Neural cell (in vitro differentiated cells): ENCODE measurements around the gene OS9. TPM values are rescaled to one million over a fixed set of nuclear protein-coding genes. Genes with fewer than 3 reads are reported as not detected.

Experiments used
- H2AFZ ChIP-seq: fragments of 200-600, 300-800 bp; sonication (generic), shearing (Covaris generic); 2 replicates; pipeline ENCODE4 v1.6.0; 2014; ENCODE audit warnings: low read depth, mild to moderate bottlenecking, antibody characterized with exemption, low read length, moderate library complexity
- H3F3A ChIP-seq: fragments of 200-600 bp; shearing (Covaris generic); 2 replicates; pipeline ENCODE4 v1.6.1; 2016; ENCODE audit warnings: mild to moderate bottlenecking, moderate library complexity, mixed read lengths, antibody characterized with exemption, low read length; ENCODE audit not compliant: insufficient read depth, poor library complexity, severe bottlenecking
- H3K27ac ChIP-seq: fragments of 200-600, 300-800 bp; sonication (generic), shearing (Covaris generic); 2 replicates; pipeline ENCODE4 v1.5.1; 2014; ENCODE audit warnings: mild to moderate bottlenecking, low read length, moderate library complexity
- H3K27me3 ChIP-seq: fragments of 300-800, 200-600 bp; sonication (generic), shearing (Covaris generic); 2 replicates; pipeline ENCODE4 v1.6.0; 2014; ENCODE audit warnings: mild to moderate bottlenecking, low read depth, low read length, moderate library complexity; ENCODE audit not compliant: insufficient read depth
- H3K36me3 ChIP-seq: fragments of 300-800, 200-600 bp; sonication (generic), shearing (Covaris generic); 2 replicates; pipeline ENCODE4 v1.5.1; 2014; ENCODE audit warnings: mild to moderate bottlenecking, antibody characterized with exemption, low read length, moderate library complexity; ENCODE audit not compliant: insufficient read depth
- H3K4me2 ChIP-seq: fragments of 300-800, 200-600 bp; sonication (generic), shearing (Covaris generic); 2 replicates; pipeline ENCODE4 v1.6.0; 2014; ENCODE audit warnings: mild to moderate bottlenecking, low read length
- H3K4me3 ChIP-seq: fragments of 300-800, 200-600 bp; sonication (generic), shearing (Covaris generic); 2 replicates; pipeline ENCODE4 v1.5.1; 2014; ENCODE audit warnings: mild to moderate bottlenecking, low read length, moderate library complexity
- H3K79me2 ChIP-seq: fragments of 200-600 bp; shearing (Covaris generic); replicated peaks from 2 replicates; pipeline ENCODE4 v1.6.0; 2014; ENCODE audit warnings: mild to moderate bottlenecking, low read length, moderate library complexity; ENCODE audit not compliant: insufficient read depth
- H3K9ac ChIP-seq: fragments of 300-800, 200-600 bp; sonication (generic), shearing (Covaris generic); 2 replicates; pipeline ENCODE4 v1.6.1; 2016; ENCODE audit warnings: mild to moderate bottlenecking, low read length, mixed read lengths
- H3K9me2 ChIP-seq: fragments of 200-600 bp; shearing (Covaris generic); 2 replicates; pipeline ENCODE4 v1.6.1; 2016; ENCODE audit warnings: mild to moderate bottlenecking, low read length, mixed read lengths; ENCODE audit not compliant: insufficient read depth
- H3K9me3 ChIP-seq: fragments of 200-600, 300-800 bp; sonication (generic), shearing (Covaris generic); 2 replicates; pipeline ENCODE4 v1.6.1; 2016; ENCODE audit warnings: mild to moderate bottlenecking, mixed run types, low read length, moderate library complexity, mixed read lengths
- H4K20me1 ChIP-seq: fragments of 200-600 bp; shearing (Covaris generic); 2 replicates; pipeline ENCODE4 v1.6.1; 2016; ENCODE audit warnings: mild to moderate bottlenecking, mixed run types; ENCODE audit not compliant: insufficient read depth
- CTCF ChIP-seq: fragments of 450-650 bp; IDR thresholded peaks from 2 replicates; pipeline ENCODE4 v1.5.1; 2014; ENCODE audit warnings: antibody characterized with exemption, mild to moderate bottlenecking, moderate library complexity; ENCODE audit not compliant: poor library complexity, severe bottlenecking
- EP300 ChIP-seq: fragments of 450-650 bp; conservative IDR thresholded peaks from 2 replicates; pipeline ENCODE4 v1.6.1; 2014; ENCODE audit warnings: antibody characterized with exemption, mild to moderate bottlenecking, moderate library complexity; ENCODE audit not compliant: poor library complexity, severe bottlenecking
- EZH2 ChIP-seq: fragments of 200-600, 300-800 bp; shearing (Covaris generic), sonication (generic); IDR thresholded peaks from 2 replicates; pipeline ENCODE4 v1.6.1; 2014; ENCODE audit warnings: antibody characterized with exemption, low read length, borderline replicate concordance, mild to moderate bottlenecking; ENCODE audit not compliant: insufficient read depth, poor library complexity, severe bottlenecking
- MXI1 ChIP-seq: fragments of 450-650 bp; conservative IDR thresholded peaks from 2 replicates; pipeline ENCODE4 v1.6.1; 2014; ENCODE audit warnings: antibody characterized with exemption, mild to moderate bottlenecking; ENCODE audit not compliant: poor library complexity, severe bottlenecking
- POLR2AphosphoS5 ChIP-seq: IDR thresholded peaks from 2 replicates; pipeline ENCODE4 v1.6.1; 2012
- RAD21 ChIP-seq: fragments of 450-650 bp; conservative IDR thresholded peaks from 2 replicates; pipeline ENCODE4 v1.6.1; 2014; ENCODE audit warnings: antibody characterized with exemption, mild to moderate bottlenecking, moderate library complexity
- REST ChIP-seq: IDR thresholded peaks from 2 replicates; pipeline ENCODE4 v1.6.1; 2012; ENCODE audit warnings: borderline replicate concordance
- SMC3 ChIP-seq: fragments of 450-650 bp; conservative IDR thresholded peaks from 2 replicates; pipeline ENCODE4 v1.6.1; 2014; ENCODE audit warnings: antibody characterized with exemption, mild to moderate bottlenecking, moderate library complexity; ENCODE audit not compliant: poor library complexity
- TAF1 ChIP-seq: IDR thresholded peaks from 2 replicates; pipeline ENCODE4 v1.6.1; 2012; ENCODE audit warnings: low read depth
- polyA plus RNA-seq: library from polyadenylated mRNA; depleted of rRNA; stranded (reverse); fragments of >200 nt; gene quantifications from 2 replicates; pipeline ENCODE4 v1.2.3, GENCODE V29; 2014

Gene OS9
- polyA plus RNA-seq, 1 donor from 2014 or later = 248 TPM

DNA sequence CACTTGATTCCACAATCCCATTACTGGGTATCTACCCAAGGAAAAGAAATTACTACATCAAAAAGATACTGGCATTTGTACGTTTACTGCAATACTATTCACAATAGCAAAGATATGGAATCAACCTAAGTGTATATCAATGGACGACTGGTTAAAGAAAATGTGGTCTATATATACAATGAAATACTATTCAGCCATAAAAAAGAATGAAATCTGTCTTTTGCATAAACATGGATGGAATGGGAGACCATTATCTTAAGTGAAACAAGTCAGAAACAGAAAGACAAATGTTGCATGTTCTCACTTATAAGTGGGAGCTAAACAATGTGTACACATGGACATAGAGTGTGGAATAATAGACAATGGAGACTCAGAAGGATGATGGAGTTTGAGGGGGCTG lies 5.0 kb upstream of the OS9 start:
- H4K20me1 ChIP-seq = no peaks in the 10 kb centered on the region
- H3K79me2 ChIP-seq = no peaks in the 10 kb centered on the region

GRCh38 chr12:57692500-57692899 lies 1.4 kb upstream of the OS9 start:
- Histone ChIP-seq H3F3A (peaks cover 5% of the 10 kb centered on the region), H3K27ac (no peak overlapping the region), H3K4me2 (no peak overlapping the region), H3K9ac (no peak overlapping the region), H2AFZ (no peak overlapping the region), H3K27me3 (no peaks in the 10 kb centered on the region), H3K9me2 (no peaks in the 10 kb centered on the region), H3K79me2 (peaks cover 10% of the 10 kb centered on the region), H4K20me1 (no peaks in the 10 kb centered on the region), H3K36me3 (no peaks in the 10 kb centered on the region), H3K9me3 (no peaks in the 10 kb centered on the region), H3K4me3 (no peak overlapping the region)
- TF ChIP-seq CTCF = no peak
- no peak for TF ChIP-seq TAF1
- no peak for TF ChIP-seq EP300
- TF ChIP-seq EZH2 = no peak
- no peak for TF ChIP-seq MXI1
- no peak for TF ChIP-seq REST

More for the DNA sequence above, 5.0 kb upstream of the OS9 start:
- peaks cover 8% of the 10 kb centered on the region for H3K27me3 ChIP-seq
- H3K4me2 ChIP-seq = no peak overlapping the region
- no peak overlapping the region for H3K9ac ChIP-seq
- no peak overlapping the region for H3K27ac ChIP-seq
- no peaks in the 10 kb centered on the region for H3K36me3 ChIP-seq
- H3K4me3 ChIP-seq = no peak overlapping the region
- H3F3A ChIP-seq = peaks cover 5% of the 10 kb centered on the region
- H2AFZ ChIP-seq = no peak overlapping the region
- H3K9me2 ChIP-seq = no peaks in the 10 kb centered on the region
- TF ChIP-seq EP300 = no peak
- no peak for TF ChIP-seq TAF1
- no peak for TF ChIP-seq SMC3
- TF ChIP-seq RAD21 = no peak
- no peak for TF ChIP-seq EZH2
- TF ChIP-seq MXI1 = no peak
- no peak for TF ChIP-seq POLR2AphosphoS5
- TF ChIP-seq CTCF = no peak
- no peak for TF ChIP-seq REST
- no peaks in the 10 kb centered on the region for H3K9me3 ChIP-seq
